K562 (cell line): ENCODE results near the gene SLC2A4RG.

Experiments
- CTCF ChIP-seq, 3 experiments: IDR thresholded peaks in 2 of 3; conservative IDR thresholded peaks in 1 of 3; 2 replicates each; pipeline ENCODE4 v1.5.1; 2011 to 2012; ENCODE audit warnings: low read length in 3 of 3, mild to moderate bottlenecking in 3 of 3, control low read depth in 2 of 3, improper control_type of control experiment in 1 of 3, inconsistent platforms in 1 of 3, low read depth in 1 of 3, mixed read lengths in 1 of 3, moderate library complexity in 1 of 3; ENCODE audit not compliant: insufficient read depth in 2 of 3
- TF ChIP-seq, protein P1 (sequence below): sonication (generic); formaldehyde crosslinking; IDR thresholded peaks from 2 replicates; pipeline ENCODE4 v1.8.0; 2022; ENCODE audit warnings: mild to moderate bottlenecking, missing genetic modification reagents, borderline replicate concordance

DNA sequence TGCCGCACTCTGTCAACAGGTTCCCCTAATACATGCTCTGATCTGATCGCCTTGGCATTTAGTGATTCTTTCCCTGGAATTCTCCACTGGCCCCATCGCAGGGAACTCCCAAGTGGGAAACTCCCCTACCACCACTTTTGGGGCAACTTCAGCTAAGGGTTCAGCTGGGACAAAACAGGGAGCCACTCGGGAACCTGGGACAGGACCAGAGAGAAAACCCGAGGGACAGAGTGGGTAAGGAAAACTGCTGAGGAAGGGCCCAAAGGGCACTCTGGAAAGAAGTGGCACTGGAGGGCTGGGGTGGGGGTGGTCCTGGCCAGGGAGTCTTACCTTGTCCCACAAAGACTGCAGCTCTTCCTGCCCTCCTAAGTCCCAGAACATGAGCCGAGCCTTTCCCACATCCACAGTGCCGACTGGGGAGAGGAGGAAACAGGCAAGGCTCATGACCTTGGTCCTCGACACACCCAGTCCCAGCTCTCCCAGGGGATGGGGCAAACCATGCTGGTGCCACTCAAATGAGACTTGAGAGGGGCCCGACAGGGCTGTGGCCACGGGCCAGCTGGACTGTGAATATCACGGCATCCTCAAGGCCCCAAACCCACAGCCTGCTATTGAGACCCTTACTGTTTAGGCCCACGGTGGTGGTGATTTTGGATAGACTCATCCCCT, 33.4 kb upstream of the SLC2A4RG start:
- no peak for TF ChIP-seq CTCF (IDR thresholded peaks at IDR 0.05 in 2 of 3, conservative IDR thresholded peaks at IDR 0.05 in 1 of 3; ENCODE audit: insufficient read depth in 2 of 3, low read depth in 1 of 3, low read length in 3 of 3)
- TF ChIP-seq, protein P1, sequence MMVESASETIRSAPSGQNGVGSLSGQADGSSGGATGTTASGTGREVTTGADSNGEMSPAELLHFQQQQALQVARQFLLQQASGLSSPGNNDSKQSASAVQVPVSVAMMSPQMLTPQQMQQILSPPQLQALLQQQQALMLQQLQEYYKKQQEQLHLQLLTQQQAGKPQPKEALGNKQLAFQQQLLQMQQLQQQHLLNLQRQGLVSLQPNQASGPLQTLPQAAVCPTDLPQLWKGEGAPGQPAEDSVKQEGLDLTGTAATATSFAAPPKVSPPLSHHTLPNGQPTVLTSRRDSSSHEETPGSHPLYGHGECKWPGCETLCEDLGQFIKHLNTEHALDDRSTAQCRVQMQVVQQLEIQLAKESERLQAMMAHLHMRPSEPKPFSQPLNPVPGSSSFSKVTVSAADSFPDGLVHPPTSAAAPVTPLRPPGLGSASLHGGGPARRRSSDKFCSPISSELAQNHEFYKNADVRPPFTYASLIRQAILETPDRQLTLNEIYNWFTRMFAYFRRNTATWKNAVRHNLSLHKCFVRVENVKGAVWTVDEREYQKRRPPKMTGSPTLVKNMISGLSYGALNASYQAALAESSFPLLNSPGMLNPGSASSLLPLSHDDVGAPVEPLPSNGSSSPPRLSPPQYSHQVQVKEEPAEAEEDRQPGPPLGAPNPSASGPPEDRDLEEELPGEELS (CRISPR knock-in tag) = no peak
